IPS-18c (cell line): ENCODE results near the gene COTL1.

ENCODE experiments used
- H3K4me3 ChIP-seq: 2 replicates; pipeline ENCODE4 v1.7.0; 2013; ENCODE audit warnings: low read depth, mild to moderate bottlenecking, low read length, moderate library complexity; ENCODE audit not compliant: insufficient read depth
- H3K9me3 ChIP-seq: one replicate; pipeline ENCODE4 v1.6.1; 2013; ENCODE audit warnings: mild to moderate bottlenecking, low read length, moderate library complexity; ENCODE audit not compliant: control insufficient read depth, insufficient read depth

The COTL1 gene

GRCh38 chr16:84554627-84555328 lies 63.1 kb downstream of the COTL1 start:
- peaks cover 6% of the 10 kb centered on the region for H3K9me3 ChIP-seq
- no peak overlapping the region for H3K4me3 ChIP-seq

- Histone ChIP-seq H3K9me3 (peaks cover 3% of the 10 kb centered on the region), H3K4me3 (no peak overlapping the region)
These were observed 63.9 kb downstream of the COTL1 start for GRCh38 chr16:84553873-84554399.

- H3K4me3 ChIP-seq: no peak overlapping the region
- peaks cover 2% of the 10 kb centered on the region for H3K9me3 ChIP-seq
These were observed 65.7 kb downstream of the COTL1 start for GRCh38 chr16:84552135-84552534.

DNA sequence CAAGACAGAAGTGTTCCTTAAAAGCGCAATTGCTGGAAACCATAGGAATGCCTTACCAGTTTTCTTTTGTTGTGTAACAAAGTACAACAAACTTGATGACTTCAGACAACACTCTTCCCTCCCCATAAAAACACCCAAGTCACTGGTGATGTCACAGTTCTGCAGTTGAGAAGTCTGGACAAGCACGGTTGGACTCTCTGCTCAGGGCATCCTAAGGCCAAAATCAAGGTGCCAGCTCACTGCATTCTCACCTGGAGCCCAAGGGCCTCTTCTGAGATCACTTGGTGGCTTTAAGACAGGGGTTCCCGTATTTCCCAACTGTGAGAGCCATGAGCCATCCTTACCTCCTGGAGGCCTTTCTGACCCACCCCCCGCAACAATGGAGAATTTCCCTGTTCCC lies 67.8 kb downstream of the COTL1 start:
- Histone ChIP-seq H3K9me3 (no peaks in the 10 kb centered on the region), H3K4me3 (no peak overlapping the region)

DNA sequence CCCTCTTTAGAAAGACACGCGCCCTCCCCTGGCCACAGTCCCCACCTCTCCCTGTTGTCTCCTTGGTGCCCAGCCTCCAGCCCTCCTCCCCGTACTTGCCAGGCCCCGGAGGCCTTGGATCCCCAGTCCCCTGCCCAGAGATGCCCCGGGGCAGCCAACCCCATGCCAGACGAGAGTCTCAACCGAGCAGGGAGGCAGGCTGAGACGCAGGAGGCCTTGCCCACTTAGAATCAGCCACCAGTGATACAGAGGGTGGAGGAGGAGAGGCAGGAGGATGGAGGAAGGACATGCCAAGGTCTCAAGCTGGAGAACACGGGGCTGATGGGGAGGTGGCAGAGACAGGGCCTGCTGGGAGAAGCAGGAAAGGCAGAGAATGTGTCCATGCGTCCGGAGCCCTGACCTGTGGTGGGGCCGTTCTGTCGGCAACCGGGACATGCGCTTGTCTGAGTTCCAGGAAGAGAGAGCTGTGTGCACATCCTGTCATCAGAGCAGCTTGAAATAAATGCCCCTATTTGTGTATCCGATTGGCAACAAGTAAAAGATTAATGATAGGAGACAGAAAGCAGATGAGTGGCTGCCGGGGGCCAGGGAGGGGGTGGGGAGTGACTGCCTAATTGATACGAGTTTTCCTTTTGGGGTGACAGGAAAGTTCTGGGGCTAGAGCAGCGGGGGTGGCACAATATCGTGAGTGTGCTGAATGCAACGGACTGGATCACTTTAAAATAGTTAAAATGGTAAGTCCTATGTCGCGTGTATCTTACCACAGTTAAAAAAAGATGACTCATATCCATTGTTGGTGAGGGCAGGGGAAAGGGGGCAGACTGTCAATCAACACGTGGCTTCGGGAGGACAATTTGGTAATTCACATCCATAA lies 68.7 kb downstream of the COTL1 start:
- Histone ChIP-seq H3K4me3 (no peak overlapping the region), H3K9me3 (no peaks in the 10 kb centered on the region)

GRCh38 chr16:84548508-84548907 lies 69.4 kb downstream of the COTL1 start:
- Histone ChIP-seq H3K4me3 (no peak overlapping the region), H3K9me3 (no peaks in the 10 kb centered on the region)

DNA sequence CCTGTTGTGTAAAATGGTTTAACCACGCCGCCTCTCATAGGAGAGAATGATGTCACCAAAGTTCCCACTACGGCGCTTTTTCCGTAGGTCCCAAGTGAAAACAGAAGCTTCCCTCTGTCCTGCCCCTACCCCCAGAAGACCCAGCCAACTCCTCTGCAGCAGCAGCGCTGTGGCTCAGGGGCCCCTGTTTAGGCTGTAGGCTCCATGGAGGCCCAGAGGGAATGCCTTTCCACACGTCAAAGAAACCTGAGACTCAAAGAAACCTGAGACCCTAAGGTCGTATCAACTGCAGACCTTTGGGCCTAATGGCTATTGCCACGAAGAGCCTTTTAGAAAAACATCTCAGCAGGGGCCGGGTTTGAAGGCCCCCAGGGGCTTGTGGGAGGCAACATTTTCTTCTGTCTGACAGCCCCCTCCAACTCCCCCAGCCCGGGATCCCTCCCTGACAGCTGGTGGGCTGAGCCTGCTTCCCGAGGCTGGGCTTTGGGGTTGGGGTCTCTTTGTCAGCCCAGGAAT lies 70.3 kb downstream of the COTL1 start:
- no peaks in the 10 kb centered on the region for H3K9me3 ChIP-seq
- H3K4me3 ChIP-seq: no peak overlapping the region

DNA sequence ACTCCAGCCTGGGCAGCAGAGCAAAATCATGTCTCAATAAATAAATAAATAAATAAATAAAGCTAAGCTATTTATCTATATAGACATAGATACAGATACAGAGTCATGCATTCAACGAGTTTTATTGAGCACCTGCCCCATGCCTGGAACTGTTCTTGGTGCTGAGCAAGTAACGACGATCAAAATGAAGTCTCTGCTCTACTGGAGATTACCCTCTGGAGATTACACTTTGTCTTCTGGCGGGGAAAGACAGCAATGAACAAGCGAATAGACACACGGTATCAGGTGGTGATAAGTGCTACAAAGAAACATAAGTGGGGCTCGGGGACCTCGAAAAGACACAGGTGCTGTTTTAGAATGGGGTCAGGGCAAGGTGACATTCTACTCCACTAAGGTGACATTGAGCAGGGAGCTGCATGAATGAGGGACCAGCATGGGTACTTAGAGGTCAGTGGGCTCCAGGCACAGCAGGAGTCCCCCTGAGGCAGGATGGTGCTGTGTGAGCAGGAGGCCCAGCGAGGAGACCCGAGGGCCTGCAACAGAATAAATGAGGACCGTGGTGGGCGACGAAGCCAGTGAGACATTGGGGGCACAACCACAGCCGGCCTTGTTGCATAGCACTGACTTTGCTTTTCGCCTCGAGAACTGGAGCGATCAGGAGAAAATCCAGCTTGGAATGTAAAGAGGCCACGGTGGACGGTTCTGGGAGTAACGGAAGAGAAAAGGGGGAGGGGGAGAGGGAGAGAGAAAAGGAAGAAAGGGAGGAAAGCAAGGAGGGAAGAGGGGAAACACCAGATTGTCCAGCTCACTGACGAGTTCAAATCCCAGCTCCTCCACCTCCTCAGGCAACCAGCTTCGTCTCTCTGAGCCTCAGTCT lies 71.0 kb downstream of the COTL1 start:
- no peak overlapping the region for H3K4me3 ChIP-seq
- H3K9me3 ChIP-seq: no peaks in the 10 kb centered on the region

DNA sequence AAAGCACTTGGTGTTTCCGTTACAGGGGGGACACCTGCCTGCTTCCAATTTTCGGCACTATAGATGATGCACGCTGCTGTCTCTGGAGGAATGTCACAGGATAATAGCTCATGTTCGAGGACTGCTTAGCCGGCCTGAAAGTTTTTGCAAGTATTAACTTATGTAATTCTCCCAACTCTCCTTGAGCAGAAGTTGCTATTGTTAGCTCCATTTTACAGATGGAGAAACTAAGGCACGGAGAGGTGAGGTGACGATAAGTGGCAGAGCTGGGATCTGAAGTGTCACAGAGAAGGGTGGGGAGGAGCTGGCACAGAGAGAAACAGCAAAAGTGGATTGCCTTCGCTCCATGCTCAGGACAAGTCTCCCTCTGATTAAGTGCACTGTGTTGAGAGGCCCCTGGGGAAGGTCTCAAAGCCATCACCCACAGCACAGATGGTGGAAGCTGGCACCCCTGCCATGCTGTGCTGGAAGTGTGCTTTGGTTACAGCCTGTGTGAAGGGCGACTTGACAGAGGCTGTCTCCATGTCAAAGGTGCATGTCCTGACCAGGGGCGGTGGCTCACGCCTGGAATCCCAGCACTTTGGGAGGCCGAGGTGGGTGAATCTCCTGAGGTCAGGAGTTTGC lies 72.7 kb downstream of the COTL1 start:
- no peak overlapping the region for H3K4me3 ChIP-seq

GRCh38 chr16:84544031-84544773 lies 73.7 kb downstream of the COTL1 start:
- no peak overlapping the region for H3K4me3 ChIP-seq
- no peaks in the 10 kb centered on the region for H3K9me3 ChIP-seq

More for the DNA sequence above, 72.7 kb downstream of the COTL1 start:
- no peaks in the 10 kb centered on the region for H3K9me3 ChIP-seq

DNA sequence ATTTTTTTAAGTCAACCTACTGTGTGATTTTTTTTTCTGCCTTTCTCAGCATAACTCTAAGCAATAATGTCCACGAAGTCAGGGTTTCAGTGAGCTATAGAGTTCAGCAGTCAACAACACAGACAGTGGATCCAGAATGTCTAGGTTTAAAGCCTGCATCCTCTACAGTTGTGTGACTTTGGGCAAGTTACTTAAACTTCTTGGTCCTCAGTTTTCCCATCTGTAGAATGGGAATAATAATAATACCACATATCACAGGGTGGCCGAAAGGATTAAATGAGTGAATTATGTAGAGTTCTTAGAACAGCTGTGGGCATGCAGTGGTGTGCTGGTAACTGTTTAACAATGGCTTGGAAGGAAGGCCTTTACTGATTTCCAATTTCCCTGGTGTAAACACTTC lies 74.6 kb downstream of the COTL1 start:
- H3K4me3 ChIP-seq: no peak overlapping the region
- no peaks in the 10 kb centered on the region for H3K9me3 ChIP-seq

DNA sequence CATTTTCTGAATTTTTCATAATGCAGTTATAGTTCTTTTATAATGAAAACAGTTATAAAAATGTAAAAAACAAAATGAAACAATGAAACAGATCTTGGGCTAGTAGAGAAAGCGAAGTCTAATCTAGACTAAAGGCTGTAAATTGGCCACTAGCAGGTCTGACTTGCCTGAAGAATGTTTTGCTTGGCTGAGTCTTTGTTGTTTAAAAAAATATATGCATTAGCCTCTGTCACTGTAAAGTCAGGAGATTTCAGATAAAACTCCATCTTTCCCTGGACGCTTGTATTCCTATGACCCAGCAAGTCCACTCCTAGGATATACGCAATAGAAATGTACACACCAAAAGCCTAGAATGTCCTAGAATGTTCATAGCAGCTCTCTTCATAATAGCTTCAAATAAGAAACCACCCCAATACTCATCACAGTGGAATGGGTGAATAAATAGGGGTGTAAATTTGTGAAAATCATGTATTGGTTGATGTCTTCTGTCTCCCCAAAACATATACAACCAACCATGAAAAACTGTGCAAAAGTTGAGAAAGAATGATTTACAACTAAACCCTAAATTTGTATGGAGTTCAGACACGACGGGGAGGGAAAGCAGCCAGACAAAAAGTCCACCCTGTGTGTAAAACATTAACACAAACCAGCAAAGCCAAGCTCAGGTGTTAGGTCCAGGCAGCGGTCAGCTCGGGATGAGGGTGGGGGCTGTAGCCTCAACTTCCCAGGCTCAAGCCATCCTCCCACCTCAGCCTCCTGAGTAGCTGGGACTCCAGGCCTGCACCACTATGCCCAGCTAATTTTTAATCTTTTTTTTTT lies 75.7 kb downstream of the COTL1 start:
- Histone ChIP-seq H3K4me3 (no peak overlapping the region), H3K9me3 (no peaks in the 10 kb centered on the region)

GRCh38 chr16:84540194-84540593 lies 77.7 kb downstream of the COTL1 start:
- no peak overlapping the region for H3K4me3 ChIP-seq

DNA sequence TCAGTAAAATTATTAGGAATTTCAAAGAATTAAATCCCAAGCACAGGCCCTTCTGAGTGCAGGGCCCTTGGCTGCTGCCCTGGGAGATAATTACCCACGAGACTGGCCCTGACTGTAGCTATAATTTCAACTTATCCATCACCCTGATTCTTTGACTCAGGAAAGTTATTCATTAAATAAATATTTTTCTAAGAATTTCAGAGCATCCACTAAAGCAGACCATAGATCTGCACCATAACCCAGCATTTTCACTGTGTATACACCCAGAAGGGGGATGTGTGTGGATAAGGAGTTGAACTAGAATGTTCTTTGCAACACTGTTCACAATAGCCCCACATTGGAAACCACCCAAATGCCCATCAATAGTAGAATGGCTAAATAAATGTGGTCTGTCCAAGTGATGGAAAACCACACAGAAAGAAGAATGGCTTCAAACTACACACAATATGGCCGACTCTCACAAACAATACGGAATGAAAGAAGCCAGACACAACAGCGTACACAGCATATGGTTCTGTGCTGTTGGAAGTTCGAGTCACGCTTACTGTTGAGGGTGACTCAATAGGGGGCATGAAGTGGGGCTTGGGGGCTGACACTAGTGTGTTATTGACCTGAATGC lies 79.5 kb downstream of the COTL1 start:
- H3K4me3 ChIP-seq: no peak overlapping the region
- peaks cover 2% of the 10 kb centered on the region for H3K9me3 ChIP-seq

More at GRCh38 chr16:84540194-84540593, 77.7 kb downstream of the COTL1 start:
- no peaks in the 10 kb centered on the region for H3K9me3 ChIP-seq
